Kasumi-1 (cell line): ENCODE measurements around the gene CRACR2B.

Source experiments
- DNase-seq, 2 experiments: peaks; one replicate each; lab custom pipeline; 2025; lab: John Stamatoyannopoulos, UW

CRACR2B gene

DNA sequence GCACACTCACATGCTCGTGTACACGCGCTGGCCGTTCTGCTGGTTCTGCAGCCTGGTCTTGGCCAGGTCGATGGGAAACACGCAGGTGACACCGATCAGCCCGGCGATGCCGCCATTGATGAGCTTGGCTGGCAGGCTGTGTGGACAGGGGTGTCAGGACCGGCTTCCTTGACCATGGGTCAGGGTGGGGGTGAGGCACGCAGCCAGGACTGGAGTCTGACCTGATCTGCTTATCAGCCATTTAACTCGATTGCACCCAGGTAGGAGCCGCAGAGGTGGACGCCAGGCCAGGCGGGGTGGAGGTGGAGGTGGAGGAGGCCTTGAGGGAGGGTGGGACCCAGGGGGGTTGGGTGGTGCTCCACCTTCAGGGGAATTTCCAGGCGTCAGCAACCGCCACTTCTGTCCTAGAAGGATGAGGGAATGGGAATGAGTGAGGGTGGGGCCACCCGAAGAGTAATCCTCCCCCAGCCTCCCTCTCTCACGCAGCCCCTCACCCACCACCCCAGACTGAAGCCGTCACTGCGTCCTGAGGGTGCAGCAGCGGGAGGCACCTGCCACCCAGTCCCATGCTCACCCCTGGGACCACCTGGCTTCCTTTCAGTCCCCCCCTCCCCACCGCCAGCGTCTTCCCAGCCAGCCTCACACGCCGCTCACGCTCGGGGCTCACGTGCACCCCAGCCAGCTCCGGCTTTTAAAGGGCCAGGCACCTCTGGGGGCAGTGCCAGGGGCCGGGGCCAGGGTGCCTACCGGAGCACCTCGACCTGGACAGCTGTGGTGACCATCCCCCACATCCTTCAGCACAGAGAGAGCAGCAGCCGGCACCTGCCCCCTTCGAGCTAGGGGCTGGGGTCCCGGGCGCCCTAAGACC lies 32.7 kb upstream of the CRACR2B start:
- no peak for DNase-seq

DNA sequence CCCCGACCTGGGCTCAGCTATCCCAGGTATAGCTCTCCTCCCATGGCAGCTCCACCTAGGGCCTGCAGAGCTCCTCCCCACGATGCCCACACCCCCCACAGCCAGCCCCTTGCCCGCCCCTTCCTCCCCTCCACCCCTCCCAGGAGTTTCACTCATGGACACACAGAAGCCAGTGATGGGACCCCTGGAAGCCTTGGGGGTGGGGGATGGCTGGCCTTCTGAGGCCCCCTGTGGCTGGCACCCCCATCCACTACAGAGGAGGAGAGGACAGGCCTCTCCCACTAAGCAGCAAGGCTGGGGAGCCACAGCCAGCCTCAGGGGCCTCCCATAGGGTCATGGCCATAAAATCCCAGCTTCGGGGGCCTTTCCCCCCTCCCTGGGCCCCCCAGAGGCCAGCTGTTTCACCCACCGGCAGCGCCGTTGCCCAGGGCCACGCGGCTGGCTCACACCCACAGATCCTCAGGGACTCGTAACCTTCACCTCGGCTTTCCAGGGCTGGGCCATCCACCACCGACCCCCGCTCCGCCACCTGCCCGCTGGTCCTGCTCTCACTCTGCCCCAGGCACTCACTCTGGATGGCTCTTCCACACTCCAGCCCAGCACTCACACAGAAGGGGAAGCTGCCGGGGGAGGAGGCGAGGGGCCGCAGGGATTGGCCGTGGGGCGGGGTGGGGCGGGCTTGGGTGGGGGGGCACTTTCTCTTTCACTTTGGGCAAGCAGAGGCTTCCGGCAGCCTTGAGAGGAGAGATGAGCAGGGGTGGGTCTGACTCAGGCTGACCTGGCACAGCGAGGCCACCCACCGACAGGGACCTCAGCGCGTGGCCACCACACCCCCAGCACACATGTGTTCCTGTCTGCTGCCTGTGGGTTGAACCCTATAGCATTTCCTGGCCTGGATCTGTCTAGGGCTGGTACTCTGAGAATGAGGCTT lies 31.8 kb upstream of the CRACR2B start:
- peak; percentile 95 to 97 for DNase-seq

DNA sequence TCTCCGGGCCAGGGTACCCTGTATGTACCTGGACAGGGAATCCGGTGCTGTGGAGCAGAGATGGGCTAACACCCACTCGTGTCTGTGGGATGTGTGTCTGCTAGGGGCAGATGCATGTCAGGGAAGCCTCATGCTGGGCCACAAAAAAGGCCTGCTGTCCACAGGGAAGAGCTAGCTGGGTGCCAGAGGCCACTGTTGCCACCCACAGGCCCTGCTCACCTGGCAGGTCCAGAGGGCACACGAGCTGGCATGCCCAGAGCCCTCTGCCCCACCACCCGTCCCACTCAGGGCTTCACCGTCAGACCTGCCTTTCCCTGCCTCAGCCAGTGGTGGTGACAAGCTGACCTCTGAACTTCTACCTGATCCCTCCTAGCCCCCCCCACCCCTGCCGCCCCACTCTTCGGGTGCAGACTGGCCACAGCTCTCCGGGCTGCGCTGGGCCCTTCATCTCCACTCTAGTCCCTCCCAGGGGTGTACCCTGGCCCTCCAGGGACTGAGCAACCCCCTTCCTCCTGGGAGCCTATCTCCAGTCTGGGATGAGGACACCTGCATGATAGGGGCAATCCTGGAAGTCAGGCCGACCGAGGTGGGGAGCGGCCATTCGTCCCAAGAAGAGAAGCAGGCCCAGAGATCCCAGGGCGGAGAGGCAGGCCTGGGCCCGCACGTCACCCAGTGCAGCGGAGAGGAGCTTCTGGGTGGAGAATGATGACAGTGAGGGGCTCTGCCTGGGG lies 31.0 kb upstream of the CRACR2B start:
- no peak for DNase-seq

DNA sequence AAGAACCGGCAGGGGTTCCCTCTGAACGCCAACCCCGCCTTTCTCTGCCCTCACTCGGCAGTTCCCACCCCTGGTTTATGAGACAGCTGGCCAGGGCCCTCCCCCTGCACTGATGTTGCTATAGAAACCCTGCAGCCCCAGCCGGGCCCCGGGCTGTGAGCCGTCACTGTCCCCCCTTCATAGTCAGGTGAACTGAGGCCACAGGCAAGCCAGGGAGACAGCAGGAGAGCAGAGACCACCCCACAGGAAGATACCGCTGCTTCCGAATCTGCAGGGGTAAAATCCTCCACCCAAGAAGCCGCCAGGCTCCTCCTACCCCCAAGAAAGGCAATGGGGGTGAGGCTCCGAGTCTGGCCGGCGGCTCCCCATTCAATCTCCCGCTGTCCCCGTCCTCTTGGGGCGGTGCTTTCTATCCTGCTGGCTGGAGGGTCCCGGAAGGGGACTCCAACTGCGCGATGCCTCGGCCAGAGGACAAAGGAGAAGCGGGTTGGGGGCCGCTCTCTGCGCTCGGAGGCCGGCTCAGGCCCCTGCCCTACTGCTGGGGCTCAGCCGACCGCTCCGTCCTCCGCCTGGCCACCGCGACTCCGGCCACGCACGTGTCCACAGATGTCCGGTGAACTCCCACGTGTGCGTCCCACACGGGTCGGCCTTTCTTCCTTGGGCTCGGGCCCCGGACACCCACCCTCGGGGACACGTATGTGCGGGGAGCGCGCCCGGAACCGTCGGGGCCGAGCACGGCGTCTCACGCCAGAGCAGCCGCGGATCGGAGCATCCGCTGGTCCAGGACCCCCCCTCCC lies 30.2 kb upstream of the CRACR2B start:
- DNase-seq, result peak; percentile 93 to 96

DNA sequence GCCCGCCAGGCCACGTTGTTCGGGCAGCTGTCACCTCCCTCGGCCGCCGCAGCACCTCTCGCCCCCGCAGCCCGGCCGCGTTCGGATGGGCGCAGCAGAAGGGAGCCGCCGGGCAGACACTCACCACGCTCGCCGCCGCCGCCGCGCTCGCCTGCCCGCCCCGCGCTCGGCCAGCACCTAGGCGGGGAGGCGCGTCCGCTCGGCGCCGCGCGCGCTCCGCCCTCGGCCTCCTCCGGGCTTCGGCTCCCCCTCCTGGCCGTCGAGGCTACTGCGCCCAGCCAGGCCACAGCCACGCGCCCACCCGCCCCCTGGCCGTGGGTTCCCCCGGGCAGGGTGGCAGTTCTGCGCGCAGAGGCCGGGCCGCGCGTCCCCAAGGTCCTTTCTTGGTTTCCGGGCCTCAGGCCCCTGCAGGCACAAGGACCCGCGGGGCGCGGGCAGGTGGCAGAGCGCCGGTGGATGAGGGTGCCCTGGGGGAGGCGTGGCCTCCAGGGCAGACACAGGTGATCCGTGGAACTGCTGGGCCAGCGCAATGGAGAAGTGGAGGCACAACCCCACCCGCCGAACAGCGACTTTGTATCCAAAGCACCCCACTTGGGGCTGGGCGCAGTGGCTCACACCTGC lies 29.5 kb upstream of the CRACR2B start, which contains the start of gene SLC25A22:
TSS of gene SLC25A22 (minus strand) at position 189 of the 621 bp plus-strand sequence. CDS start 3,275 bp downstream, outside the sequence.
- peak; percentile 69 to 80 for DNase-seq

DNA sequence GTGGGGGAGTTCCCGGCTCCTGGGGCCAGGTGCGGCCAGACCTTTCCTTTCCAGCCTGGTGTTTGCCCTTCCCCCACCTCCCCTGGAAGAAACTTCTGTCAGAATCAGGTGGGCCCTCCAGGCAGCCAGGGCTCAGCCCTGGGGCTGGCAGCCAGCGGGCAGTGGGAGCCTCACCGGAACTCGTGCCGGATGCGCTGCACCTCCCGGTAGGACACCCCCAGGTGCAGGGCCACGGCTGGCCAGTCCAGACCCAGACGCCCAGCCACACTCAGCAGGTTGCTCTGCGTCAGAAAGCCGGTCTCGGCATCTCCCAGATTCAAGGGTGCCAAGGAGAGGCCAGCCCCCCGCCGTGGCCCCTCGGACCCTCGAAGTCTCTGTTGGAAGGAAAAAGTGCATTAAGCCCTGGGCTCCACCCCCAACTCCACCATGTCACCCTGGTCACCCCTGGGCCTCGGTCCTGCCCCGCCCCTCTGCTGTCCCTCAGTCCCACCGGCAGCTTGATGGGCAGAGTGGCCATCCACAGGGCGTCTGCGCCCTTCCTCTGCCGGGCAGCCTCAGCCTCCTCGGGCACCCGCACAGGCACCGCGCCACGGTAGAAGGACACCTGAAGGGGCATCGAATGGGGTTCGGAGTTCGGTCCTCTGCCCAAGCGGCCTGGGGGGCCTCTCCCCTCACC lies 27.9 kb upstream of the CRACR2B start:
- no peak for DNase-seq

DNA sequence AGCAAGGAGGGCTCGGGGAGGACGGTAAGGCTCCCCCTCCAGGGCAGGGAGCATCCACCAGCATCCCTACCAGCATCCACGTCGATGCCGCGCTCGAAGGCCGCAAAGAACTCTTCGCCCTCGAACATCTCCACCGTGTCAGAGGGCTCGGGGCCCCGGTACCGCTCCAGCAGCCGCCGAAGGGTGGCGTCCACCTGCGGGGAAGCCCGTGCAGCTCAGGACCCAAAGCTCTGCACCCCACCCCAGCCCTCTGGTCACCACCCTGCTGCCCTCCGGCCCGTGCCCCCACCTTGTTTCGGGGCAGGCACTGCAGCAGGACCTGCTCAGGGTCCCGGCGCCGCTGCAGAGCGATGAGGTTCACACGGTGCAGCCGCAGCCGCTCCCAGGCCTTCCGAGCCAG lies 27.2 kb upstream of the CRACR2B start:
- no peak for DNase-seq

DNA sequence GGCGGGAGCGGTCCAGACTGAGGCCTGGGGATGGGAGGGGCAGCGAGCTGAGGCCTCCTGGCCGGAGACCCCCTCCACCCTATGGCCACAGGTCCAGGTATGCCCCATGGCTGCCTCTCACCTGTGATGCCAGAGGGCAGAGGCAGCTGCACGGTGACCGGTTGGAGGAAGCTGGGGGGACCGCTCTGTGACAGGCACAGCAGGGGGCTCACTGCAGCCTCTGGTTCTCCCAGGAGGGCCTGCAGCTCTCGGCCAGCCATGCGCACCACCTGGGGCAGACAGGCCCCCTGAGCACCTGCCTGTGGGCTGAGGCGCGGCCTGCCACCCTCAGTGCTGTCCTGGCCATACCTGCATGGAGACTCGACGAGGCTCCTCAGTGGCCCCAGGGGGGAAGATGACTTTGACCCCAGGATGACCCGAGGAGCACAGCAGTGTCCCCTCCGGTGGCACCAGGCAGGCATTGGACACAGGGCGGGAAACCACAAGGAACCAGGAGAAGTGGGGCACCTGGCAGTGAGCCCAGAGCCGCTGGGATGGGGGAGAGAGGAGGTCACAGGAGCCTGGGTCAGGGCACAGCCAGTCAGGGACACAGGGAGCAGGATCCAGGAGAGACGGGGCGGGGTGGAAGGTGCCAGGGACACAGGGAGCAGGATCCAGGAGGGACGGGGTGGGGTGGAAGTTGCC lies 26.5 kb upstream of the CRACR2B start:
- DNase-seq, result no peak

DNA sequence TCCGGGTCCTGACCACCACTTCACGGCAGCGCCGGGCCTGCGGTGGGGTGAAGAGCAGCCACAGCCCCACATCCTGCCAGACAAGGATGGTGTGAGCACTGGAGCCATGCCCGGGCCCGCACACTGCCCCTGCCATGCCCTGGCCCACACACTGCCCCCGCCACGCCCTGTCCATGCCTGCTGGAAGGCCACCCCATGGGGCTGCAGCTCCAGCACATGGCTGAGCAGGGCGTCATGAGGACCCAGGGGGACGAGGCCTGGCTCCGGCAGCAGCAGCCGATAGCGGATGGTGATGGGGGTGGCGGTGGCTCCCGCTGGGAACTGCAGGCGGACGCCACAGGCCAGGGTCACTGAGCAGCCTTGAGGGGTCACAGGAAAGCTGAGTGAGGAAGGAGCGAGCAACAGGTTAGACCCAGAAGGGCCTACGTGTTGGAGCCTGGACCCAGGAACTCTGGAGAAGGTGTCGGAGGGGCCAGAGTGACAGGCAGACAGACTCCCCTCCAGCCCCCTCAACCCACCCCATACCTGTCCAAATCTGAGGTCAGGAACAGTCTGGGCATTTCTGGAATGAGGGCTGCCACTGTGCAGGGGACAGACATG lies 25.6 kb upstream of the CRACR2B start:
- no peak for DNase-seq

DNA sequence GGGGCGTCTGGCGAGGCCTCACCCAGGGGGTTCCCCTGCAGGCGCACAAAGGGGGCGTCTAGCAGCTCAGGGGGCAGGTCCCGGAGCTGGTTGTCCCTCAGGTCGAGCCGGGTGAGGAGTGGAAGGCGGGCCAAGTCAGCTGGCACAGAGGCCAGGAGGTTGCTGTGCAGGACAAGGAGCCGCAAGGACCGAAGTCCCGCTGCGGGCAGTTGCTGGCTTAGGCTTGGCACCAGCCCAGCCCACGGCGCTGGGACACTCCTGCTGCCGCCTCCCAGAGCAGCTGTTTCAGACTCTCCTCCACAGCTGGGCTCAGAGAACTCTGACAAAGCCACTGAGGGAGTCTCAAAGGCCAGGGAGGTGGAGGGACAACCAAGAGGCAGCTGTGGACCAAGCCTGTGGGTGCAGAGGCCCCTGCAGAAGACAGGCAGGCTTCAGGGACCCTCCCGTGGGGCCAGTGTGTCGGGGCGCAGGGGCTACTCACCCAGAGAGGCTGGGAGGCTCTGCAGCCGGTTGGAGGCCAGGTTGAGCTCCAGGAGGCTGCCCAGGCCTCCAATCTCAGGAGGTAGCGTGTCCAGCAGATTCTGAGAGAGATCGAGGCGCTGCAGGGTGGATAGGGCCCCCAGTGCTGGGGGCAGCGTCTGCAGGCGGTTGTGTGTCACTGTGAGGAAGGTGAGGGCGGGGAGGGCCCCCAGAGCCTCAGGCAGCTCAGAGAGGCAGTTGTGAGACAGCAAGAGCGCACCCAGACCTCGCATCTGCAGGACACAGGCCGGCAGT lies 24.8 kb upstream of the CRACR2B start:
- no peak for DNase-seq

DNA sequence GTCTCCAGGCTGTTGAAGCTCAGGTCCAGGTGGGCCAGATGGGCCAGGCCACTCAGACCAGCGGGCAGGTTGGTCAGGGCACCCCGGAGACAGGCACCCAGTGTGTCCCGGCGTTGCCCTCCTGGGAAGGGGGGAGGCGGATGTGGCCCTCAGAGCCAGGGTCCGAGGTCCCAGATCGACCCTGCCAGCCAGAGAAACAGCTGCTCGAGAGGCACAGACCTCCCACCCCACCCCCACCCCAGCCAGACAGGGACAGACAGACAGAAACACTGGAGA lies 24.3 kb upstream of the CRACR2B start:
- DNase-seq, result no peak

DNA sequence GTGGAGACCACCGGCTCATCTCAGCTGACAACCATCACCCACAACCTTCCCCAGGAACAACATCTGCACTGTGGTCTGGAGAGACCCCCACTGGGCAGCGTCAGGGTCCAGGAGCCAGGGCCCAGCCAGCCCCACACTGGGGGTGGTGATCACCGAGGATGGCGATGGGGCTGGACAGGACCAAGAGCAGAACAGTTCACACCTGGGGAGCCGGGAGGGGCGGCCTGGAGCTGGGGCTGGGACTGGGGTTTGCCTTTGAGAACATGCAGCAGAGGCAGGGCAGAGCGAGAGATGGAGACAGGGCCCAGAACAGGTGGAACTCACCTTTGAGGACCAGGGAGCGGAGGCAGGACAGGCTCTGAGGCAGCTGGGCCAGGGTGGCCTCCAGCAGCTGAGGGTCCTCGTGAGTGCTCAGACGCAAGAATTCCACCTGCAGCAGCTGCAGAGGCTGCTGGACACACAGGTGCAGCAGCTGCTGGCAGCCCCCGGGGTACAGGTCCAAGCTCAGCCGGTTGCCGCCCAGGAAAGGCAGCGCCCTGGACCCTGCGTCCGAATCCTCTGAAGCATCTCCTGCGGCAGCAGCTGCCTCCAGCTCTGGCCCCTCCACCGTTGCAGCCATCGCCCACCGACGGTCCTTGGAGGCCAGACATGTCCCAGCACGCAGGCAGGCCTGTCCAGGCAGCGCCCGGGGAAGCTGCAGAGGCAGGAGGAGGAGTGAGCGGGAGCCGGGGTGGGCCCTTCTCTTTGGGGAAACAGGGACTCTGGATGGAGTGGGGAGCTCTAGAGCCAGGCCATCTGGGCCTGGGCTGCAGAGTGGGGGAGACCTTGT lies 23.7 kb upstream of the CRACR2B start:
- no peak for DNase-seq

DNA sequence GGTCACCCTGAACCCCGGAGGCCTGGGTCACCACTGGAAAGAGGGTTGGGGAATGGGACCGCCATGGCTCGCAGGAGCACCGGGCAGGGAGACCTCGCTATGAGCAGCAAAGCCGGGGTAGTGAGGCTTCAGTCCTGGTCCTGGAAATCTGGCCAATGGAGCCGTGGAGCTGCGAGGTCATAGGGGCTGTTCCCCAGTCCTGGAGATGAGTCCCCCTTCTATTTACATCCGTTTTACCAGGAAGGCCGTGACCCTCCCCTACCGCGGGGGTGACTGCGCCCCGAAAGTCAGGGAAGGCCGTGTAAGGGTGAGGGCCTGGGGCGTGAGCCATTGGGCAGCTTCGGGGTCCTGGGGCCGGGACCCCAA lies 23.1 kb upstream of the CRACR2B start:
- no peak for DNase-seq

DNA sequence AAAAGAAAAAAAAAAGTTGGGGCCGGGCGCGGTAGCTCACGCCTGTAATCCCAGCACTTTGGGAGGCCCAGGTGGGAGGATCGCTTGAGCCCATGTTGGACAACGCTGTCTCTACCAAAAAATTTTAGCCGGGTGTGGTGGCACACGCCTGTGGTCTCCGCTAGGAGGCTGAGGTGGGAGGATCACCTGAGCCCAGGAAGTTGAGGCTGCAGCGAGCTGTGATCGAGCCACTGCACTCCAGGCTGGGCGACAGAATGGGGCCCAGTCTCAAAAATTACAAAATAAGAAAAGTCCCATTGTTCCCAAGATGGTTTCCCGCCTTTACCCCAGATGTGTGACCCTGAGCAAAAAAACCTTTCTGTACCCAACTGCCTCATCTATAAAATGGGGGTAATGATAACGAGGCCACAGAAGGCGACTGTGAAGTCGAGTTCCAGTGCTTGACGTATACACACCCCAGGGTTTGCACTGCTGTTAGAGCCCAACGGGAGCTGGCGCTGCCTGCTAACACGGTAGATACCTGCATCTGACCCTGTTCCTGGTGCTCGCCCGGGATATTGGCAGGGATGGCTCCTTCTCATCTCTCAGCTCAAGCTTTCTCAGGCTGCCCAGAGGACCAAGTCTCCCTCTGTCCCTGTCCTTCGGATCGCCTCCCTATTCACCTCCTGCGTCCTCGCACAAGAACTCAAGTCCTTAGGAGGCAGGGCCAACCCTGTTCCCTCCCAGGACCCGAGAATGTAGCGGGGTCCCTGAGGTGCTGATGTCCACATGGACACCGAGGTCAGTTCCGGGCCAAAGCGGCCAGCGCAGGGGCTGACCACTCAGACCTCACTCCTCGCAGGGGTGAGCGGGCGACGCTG lies 19.1 kb upstream of the CRACR2B start:
- DNase-seq, result peak; percentile 51 to 66

DNA sequence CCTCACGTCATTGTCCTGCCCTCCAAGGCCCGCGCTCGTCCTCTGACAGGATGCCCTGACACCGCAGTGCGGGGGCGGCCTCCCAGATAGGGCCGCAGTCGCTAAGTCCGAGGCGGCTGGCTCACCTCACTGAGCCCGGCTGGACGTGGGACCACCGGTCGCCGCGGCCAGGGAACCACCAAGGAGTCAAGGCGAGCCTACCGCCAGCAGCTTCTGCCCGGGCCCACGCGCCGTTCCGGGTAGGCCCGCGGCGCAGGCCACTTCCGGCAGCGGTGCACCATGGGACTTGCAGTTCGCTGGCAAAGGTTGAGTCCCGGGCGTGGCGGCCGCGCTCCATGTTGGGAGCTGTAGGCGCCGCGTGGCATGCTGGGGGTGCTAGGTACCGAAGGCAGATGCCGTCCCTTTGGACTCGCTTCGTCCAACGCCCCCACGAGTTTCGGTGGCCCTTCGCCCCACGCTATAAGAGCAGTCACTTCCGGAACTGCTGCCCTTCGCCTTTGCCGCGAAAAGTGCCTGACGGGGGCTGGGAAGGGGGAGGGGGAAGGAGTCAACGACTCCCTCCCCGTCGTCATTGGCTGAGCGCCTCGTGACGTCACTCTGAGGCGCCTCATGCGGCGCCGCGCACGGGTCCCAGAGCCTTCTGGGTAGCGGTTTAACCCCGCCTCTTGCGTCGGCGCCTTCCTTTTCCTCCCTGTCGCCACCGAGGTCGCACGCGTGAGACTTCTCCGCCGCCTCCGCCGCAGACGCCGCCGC lies 18.3 kb upstream of the CRACR2B start, which contains the start of gene RPLP2:
TSS of gene RPLP2 (plus strand) at position 681 of the 753 bp plus-strand sequence. CDS start 268 bp downstream, outside the sequence.
- peak; percentile 96 to 98 for DNase-seq

DNA sequence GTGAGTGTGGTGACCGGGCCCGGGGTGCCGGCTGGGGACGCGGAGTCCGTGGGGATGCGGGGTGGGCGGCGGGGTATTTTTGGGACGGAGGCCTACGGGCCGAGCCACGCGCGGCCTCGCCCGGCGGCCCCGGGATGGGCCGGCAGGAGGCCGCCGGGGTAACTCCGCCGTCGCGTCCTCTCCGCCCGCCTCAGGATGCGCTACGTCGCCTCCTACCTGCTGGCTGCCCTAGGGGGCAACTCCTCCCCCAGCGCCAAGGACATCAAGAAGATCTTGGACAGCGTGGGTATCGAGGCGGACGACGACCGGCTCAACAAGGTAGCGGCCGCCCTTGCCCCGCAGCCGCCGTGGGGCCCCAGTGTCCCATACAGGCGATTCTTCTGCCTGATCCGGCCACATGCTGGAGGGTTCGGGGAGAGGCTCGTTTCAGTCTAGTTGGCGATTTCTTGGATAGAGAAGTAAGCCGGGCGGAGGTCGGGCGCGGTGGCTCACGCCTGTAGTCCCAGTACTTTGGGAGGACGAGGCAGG lies 17.6 kb upstream of the CRACR2B start:
- DNase-seq, result no peak
